K562 (cell line): ENCODE measurements around the gene CDKN1C. TPM values are rescaled to one million over a fixed set of nuclear protein-coding genes. Genes with fewer than 3 reads are reported as not detected.
A peak's percentile ranks its signal among the peaks of the same experiment; 100 is the strongest.

Experiments used
- ATAC-seq: fragments of 200-7000 bp; cut with Tn5 transposase; 3 replicates; pipeline ENCODE4 v1.9.1; 2020; ENCODE audit warnings: moderate library complexity
- BruUV-seq: library from RNA; stranded (reverse); fragments of 400-500 nt; replicated peaks from 2 replicates; lab custom pipeline; 2021; lab: Mats Ljungman, UMichigan
- CTCF ChIA-PET: fragments of 300-600 bp; formaldehyde crosslinking; extraction: SDS; loops from one replicate; lab custom pipeline; 2021; ENCODE audit warnings: low intra/inter-chr PET ratio; lab: Yijun Ruan, JAX
- POLR2A ChIA-PET: fragments of 300-600, 350-650 bp; sonication (Branson Sonifier 250); formaldehyde crosslinking; extraction: SDS; loops from one replicate; lab custom pipeline; 2021; ENCODE audit warnings: antibody characterized with exemption, inconsistent platforms; lab: Yijun Ruan, JAX
- DNase-seq, 4 experiments: peaks; one replicate each; pipeline versions ENCODE4 v3.0.0 to v3.0.0-alpha.2; 2011 to 2018; ENCODE audit warnings: low spot score in 3 of 4, mixed read lengths in 3 of 4; ENCODE audit errors: extremely low read depth in 1 of 4
- FAIRE-seq: peaks from 2 replicates; lab custom pipeline; 2011; peaks lifted over from hg19 to GRCh38; lab: Jason Lieb, UNC
- H2AFZ ChIP-seq: 2 replicates; pipeline ENCODE4 v1.6.0; 2011; ENCODE audit warnings: low read depth, low read length, control low read depth, inconsistent platforms
- H3K27ac ChIP-seq: fragments of 200-600 bp; 3 replicates; pipeline ENCODE4 v1.8.0; 2011; ENCODE audit warnings: low read depth, mild to moderate bottlenecking, control low read depth, inconsistent platforms, low read length, moderate library complexity, mixed read lengths; ENCODE audit errors: extremely low read depth
- H3K27me3 ChIP-seq, 2 experiments: fragments of 300-600 bp in 1 of 2; 2 replicates in 1 of 2; 3 replicates in 1 of 2; pipeline versions ENCODE4 v1.6.0 to v1.8.0; 2011; ENCODE audit warnings: inconsistent platforms in 2 of 2, low read length in 2 of 2, mild to moderate bottlenecking in 1 of 2, mixed read lengths in 1 of 2, moderate library complexity in 1 of 2; ENCODE audit not compliant: control insufficient read depth in 2 of 2, insufficient read depth in 2 of 2
- H3K36me3 ChIP-seq: fragments of 300-600 bp; 3 replicates; pipeline ENCODE4 v1.8.0; 2011; ENCODE audit warnings: mild to moderate bottlenecking, low read length, inconsistent platforms; ENCODE audit not compliant: control insufficient read depth, insufficient read depth
- H3K4me1 ChIP-seq, 2 experiments: fragments of 200-600 bp in 1 of 2; replicated peaks in 1 of 2; 2 replicates in 1 of 2; 3 replicates in 1 of 2; pipeline versions ENCODE4 v1.5.1 to v1.8.0; 2011; ENCODE audit warnings: inconsistent platforms in 2 of 2, low read length in 2 of 2, mild to moderate bottlenecking in 1 of 2, mixed read lengths in 1 of 2, moderate library complexity in 1 of 2; ENCODE audit not compliant: control insufficient read depth in 2 of 2, insufficient read depth in 2 of 2
- H3K4me2 ChIP-seq: 2 replicates; pipeline ENCODE4 v1.6.1; 2011; ENCODE audit warnings: low read length, control low read depth, inconsistent platforms, mixed read lengths; ENCODE audit not compliant: insufficient read depth
- H3K4me3 ChIP-seq: fragments of 200-600 bp; sonication (generic), shearing (Covaris generic); 2 replicates; pipeline ENCODE4 v1.5.1; 2016; ENCODE audit warnings: control low read depth, inconsistent platforms
- H3K79me2 ChIP-seq: fragments of 200-600 bp; 3 replicates; pipeline ENCODE4 v1.8.0; 2011; ENCODE audit warnings: low read length, inconsistent platforms; ENCODE audit not compliant: control insufficient read depth, insufficient read depth
- H3K9ac ChIP-seq, 2 experiments: 2 replicates each; pipeline versions ENCODE4 v1.6.0 to v1.6.1; 2011; ENCODE audit warnings: low read depth in 2 of 2, low read length in 2 of 2, control low read depth in 1 of 2, inconsistent platforms in 1 of 2, mild to moderate bottlenecking in 1 of 2, mixed read lengths in 1 of 2; ENCODE audit not compliant: insufficient read depth in 1 of 2
- H3K9me1 ChIP-seq: one replicate; pipeline ENCODE4 v1.6.0; 2011; ENCODE audit warnings: inconsistent platforms, mild to moderate bottlenecking, low read length, moderate library complexity; ENCODE audit not compliant: control insufficient read depth, insufficient read depth
- H3K9me3 ChIP-seq: replicated peaks from 2 replicates; pipeline ENCODE4 v1.5.1; 2011; ENCODE audit warnings: low read depth, low read length, inconsistent platforms; ENCODE audit not compliant: control insufficient read depth, insufficient read depth
- H4K20me1 ChIP-seq: replicated peaks from 2 replicates; pipeline ENCODE4 v1.6.1; 2011; ENCODE audit warnings: low read length, inconsistent platforms, mixed read lengths; ENCODE audit not compliant: control insufficient read depth, insufficient read depth
- ARHGAP35 ChIP-seq: fragments of 450-650 bp; IDR thresholded peaks from 2 replicates; pipeline ENCODE4 v1.6.1; 2018; ENCODE audit not compliant: partially characterized antibody
- CHD1 ChIP-seq: fragments of 200-600 bp; sonication (generic); IDR thresholded peaks from one replicate; pipeline ENCODE4 v1.6.1; 2012; ENCODE audit warnings: mild to moderate bottlenecking, moderate library complexity, low read length, inconsistent platforms
- CREM ChIP-seq: IDR thresholded peaks from 2 replicates; pipeline ENCODE4 v1.6.1; 2014; ENCODE audit warnings: antibody characterized with exemption, low read depth
- EP400 ChIP-seq: fragments of 450-650 bp; IDR thresholded peaks from 2 replicates; pipeline ENCODE4 v1.6.1; 2017; ENCODE audit warnings: antibody characterized with exemption, mild to moderate bottlenecking, moderate library complexity
- HNRNPH1 ChIP-seq: fragments of 200-400 bp; formaldehyde crosslinking; optimal IDR thresholded peaks from 2 replicates; pipeline ENCODE3; 2017; ENCODE audit warnings: low read depth, mild to moderate bottlenecking, low read length, moderate library complexity
- NFRKB ChIP-seq: fragments of 450-650 bp; IDR thresholded peaks from 2 replicates; pipeline ENCODE4 v1.6.1; 2016; ENCODE audit warnings: low read depth
- POLR2AphosphoS5 ChIP-seq: IDR thresholded peaks from 2 replicates; pipeline ENCODE4 v1.6.1; 2011; ENCODE audit warnings: mild to moderate bottlenecking, low read depth, low read length, moderate library complexity; ENCODE audit not compliant: control insufficient read depth, insufficient read depth
- RCOR1 ChIP-seq, 2 experiments: IDR thresholded peaks; 2 replicates each; pipeline ENCODE4 v1.6.1; 2012; ENCODE audit warnings: low read depth in 2 of 2, low read length in 2 of 2, borderline replicate concordance in 1 of 2, improper control_type of control experiment in 1 of 2
- SREBF2 ChIP-seq: sonication (generic); formaldehyde crosslinking; IDR thresholded peaks from 2 replicates; pipeline ENCODE4 v1.4.0; 2020; ENCODE audit warnings: mild to moderate bottlenecking, missing genetic modification reagents
- ZBTB1 ChIP-seq: sonication (generic); formaldehyde crosslinking; IDR thresholded peaks from 2 replicates; pipeline ENCODE4 v1.8.1; 2023; ENCODE audit warnings: missing genetic modification reagents, low read depth, mild to moderate bottlenecking, borderline replicate concordance
- ZNF239 ChIP-seq: fragments of 250-450 bp; sonication (Bioruptor Pico); IDR thresholded peaks from 2 replicates; pipeline ENCODE4 v1.4.0; 2020; ENCODE audit warnings: mild to moderate bottlenecking
- ZNF311 ChIP-seq: fragments of 250-450 bp; sonication (Bioruptor Pico); IDR thresholded peaks from 2 replicates; pipeline ENCODE4 v1.4.0; 2020; ENCODE audit warnings: mild to moderate bottlenecking, moderate library complexity
- ZNF561 ChIP-seq: fragments of 450-650 bp; formaldehyde crosslinking; conservative IDR thresholded peaks from 2 replicates; pipeline ENCODE4 v1.4.0; 2020; ENCODE audit warnings: mild to moderate bottlenecking, moderate library complexity
- ZNF764 ChIP-seq: fragments of 250-450 bp; sonication (Bioruptor Pico); IDR thresholded peaks from 2 replicates; pipeline ENCODE4 v1.4.0; 2020; ENCODE audit warnings: low read depth, mild to moderate bottlenecking, moderate library complexity
- WGBS: fragments of 100-300 bp; shearing (Covaris generic); methylation state at CpG from one replicate; pipeline ENCODE4 v1.1.6; 2016; ENCODE audit warnings: low coverage, mixed read lengths; ENCODE audit not compliant: insufficient coverage; ENCODE audit errors: missing lambda C conversion rate; 5-methylcytosine and 5-hydroxymethylcytosine counted together
- in situ Hi-C: fragments of 300-500 bp; cut with MboI; formaldehyde crosslinking; loops from 4 replicates; pipeline ENCODE4 v1.15.0; 2018; ENCODE audit warnings: inconsistent platforms, mixed read lengths
- intact Hi-C: fragments of 100-400 bp; cut with micrococcal nuclease; formaldehyde crosslinking; loops from 2 replicates; pipeline ENCODE4 v1.14.2; 2022
- polyA plus RNA-seq, 8 experiments: library from polyadenylated mRNA; depleted of rRNA in 4 of 8; stranded (reverse) in 5 of 8; unstranded in 3 of 8; fragments of >200 nt; fragmentation: Nextera tagmentation in 2 of 8; fragmentation: Illumina TruSeq in 1 of 8; extraction: Ambion mirVana in 2 of 8; extraction: Trizol in 1 of 8; gene quantifications; 2 replicates each; pipeline versions ENCODE4 v1.2.1 to v1.2.3, GENCODE V29; 2011 to 2014; ENCODE audit warnings: inconsistent platforms in 1 of 8, missing spikeins in 1 of 8
- total RNA-seq, 7 experiments: library from RNA; depleted of rRNA in 6 of 7; stranded (reverse); fragments of >200 nt in 6 of 7; fragmentation: Illumina TruSeq in 2 of 7; extraction: Trizol in 2 of 7; gene quantifications; 2 replicates each; pipeline versions ENCODE4 v1.2.1 to v1.2.3, GENCODE V29; 2011 to 2021; ENCODE audit warnings: low replicate concordance in 1 of 7
- TF ChIP-seq, protein P1 (sequence below): IDR thresholded peaks from 2 replicates; pipeline ENCODE4 v1.6.1; 2011; ENCODE audit warnings: borderline replicate concordance, low read depth, mild to moderate bottlenecking, moderate library complexity, low read length; ENCODE audit not compliant: insufficient read depth, poor library complexity, severe bottlenecking
- TF ChIP-seq, protein P2 (sequence below): fragments of 450-650 bp; IDR thresholded peaks from 2 replicates; pipeline ENCODE4 v1.6.1; 2016; ENCODE audit warnings: low read depth, mild to moderate bottlenecking, moderate library complexity

Gene CDKN1C
- total and polyA plus RNA-seq, 9 of the 15 experiments (the other 6 are each of a cell fraction or from before 2014, with no cell fraction given) = 2.8 to 21.1 (median 9.3) TPM

DNA sequence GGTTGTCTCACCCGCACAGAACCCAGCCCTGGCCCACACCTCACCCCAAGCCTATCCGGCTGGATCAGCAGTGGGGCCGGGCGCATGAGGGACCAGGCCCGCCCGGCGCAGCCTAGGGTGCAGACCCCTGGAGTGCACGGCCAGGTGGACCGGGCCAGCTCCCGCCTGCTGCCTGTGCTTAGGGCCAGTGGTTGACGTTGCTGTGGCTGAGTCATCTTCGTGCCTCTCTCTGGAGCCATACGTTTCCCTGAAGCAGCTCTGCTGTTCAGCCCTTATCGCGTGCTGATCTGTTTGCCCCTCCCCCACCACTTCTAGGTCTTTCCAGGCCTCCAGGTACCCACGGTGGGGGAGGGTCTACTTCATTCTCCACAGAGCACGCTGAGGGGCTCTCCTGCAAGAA is 39.5 kb downstream of the CDKN1C start (continued):
- TF ChIP-seq, protein P1, sequence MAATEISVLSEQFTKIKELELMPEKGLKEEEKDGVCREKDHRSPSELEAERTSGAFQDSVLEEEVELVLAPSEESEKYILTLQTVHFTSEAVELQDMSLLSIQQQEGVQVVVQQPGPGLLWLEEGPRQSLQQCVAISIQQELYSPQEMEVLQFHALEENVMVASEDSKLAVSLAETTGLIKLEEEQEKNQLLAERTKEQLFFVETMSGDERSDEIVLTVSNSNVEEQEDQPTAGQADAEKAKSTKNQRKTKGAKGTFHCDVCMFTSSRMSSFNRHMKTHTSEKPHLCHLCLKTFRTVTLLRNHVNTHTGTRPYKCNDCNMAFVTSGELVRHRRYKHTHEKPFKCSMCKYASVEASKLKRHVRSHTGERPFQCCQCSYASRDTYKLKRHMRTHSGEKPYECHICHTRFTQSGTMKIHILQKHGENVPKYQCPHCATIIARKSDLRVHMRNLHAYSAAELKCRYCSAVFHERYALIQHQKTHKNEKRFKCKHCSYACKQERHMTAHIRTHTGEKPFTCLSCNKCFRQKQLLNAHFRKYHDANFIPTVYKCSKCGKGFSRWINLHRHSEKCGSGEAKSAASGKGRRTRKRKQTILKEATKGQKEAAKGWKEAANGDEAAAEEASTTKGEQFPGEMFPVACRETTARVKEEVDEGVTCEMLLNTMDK = no peak
- TF ChIP-seq ZNF561 (CRISPR knock-in tag) (no peak), CREM (peak; percentile 81), EP400 (no peak)
- TF ChIP-seq, protein P2, sequence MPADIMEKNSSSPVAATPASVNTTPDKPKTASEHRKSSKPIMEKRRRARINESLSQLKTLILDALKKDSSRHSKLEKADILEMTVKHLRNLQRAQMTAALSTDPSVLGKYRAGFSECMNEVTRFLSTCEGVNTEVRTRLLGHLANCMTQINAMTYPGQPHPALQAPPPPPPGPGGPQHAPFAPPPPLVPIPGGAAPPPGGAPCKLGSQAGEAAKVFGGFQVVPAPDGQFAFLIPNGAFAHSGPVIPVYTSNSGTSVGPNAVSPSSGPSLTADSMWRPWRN = peak; percentile 51; the same call in 1 of the 2 replicates

DNA sequence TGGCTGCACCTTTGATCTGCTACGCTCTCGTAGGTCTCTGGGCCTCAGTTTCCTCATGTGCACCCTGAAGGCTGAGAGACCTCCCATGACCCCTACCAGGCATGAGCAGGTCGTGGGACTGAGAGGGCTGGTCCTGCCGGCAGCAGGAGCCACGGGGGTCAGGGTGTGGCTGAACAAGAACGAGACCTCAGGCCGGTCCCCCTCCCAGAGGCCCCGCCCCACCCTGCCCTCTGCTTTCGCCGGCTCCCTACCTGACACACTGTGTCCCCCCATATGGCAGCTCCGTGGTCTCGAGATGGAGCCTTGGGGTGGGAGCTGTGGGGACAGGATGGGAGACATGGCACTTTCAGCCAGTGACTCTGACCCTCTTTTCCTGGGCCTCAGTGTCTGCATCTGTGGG is 40.6 kb downstream of the CDKN1C start:
- CTCF ChIA-PET = no interaction called here
- POLR2A ChIA-PET = interaction anchor here (0.8 to 1.3 kb wide), 2 partner anchors 33 to 146 kb away, joined by 3 to 6 read pairs; partner anchors contain the start of gene KCNQ1OT1
- no peak overlapping the region for H3K9ac ChIP-seq
- no peaks in the 10 kb centered on the region; a peak in 1 of 5 replicates for H3K27me3 ChIP-seq
- no peak overlapping the region for H2AFZ ChIP-seq
- no peak overlapping the region for H3K27ac ChIP-seq
- no peaks in the 10 kb centered on the region for H3K79me2 ChIP-seq
- H3K9me3 ChIP-seq = no peaks in the 10 kb centered on the region
- no peak for ATAC-seq
- H3K9me1 ChIP-seq = peaks cover 5% of the 10 kb centered on the region
- in situ Hi-C loops (no loop called here), intact Hi-C loops (no loop called here)
- H3K4me2 ChIP-seq = no peak overlapping the region
- H3K36me3 ChIP-seq = no peaks in the 10 kb centered on the region
- FAIRE-seq = no peak
- no peaks in the 10 kb centered on the region for H4K20me1 ChIP-seq
- DNase-seq = peak in 2 of 4 experiments; percentile 49 to 51
- WGBS = 40% methylated on average over 9 of the region's 12 CpGs
- BruUV-seq = no TSS peak
- peaks cover 17 to 67% of the 10 kb centered on the region in 2 experiments for H3K4me1 ChIP-seq
- no peak overlapping the region for H3K4me3 ChIP-seq
- TF ChIP-seq, protein P1 = no peak
- TF ChIP-seq POLR2AphosphoS5 (no peak), ZNF239 (CRISPR knock-in tag) (no peak), HNRNPH1 (no peak), ZBTB1 (CRISPR knock-in tag) (no peak), ARHGAP35 (no peak), CHD1 (no peak), ZNF764 (no peak), NFRKB (no peak), ZNF561 (CRISPR knock-in tag) (no peak), SREBF2 (CRISPR knock-in tag) (no peak), RCOR1 (IDR thresholded peaks at IDR 0.05; ENCODE audit: borderline replicate concordance in 1 of 2, low read depth in 2 of 2, low read length in 2 of 2) (no peak), ZNF311 (CRISPR knock-in tag) (no peak)
